NCI-H2029 treated with DMSO at 0.1 percent for 48 hours (cell line): Measurements from ENCODE around the gene FBXW2.
"Not testable (repeated sequence)": the region's sequence is repeated elsewhere in the genome, so short reads cannot be mapped to it uniquely, and the experiment has no call there.

ENCODE experiments used
- DNase-seq: peaks from one replicate; lab custom pipeline; 2025; lab: John Stamatoyannopoulos, UW

Gene FBXW2

DNA sequence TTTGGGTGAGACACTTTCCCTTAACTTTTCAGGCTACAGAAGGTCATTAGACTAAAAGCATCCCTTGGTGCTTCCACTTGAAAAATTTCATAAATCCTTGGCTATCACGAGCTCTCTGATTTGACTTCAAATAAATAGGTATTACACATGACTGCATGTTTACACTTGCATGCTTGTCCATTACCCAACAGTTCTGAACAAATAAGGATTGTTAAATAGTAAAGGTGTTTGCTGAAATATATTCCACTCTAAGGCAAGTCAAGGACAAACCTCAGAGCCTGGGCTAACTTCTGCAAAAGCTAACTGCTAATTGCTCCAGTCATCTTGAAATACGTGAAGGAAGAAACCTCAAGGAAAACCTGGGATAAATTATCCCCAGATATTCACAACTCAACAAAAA, 14.5 kb downstream of the FBXW2 start:
- DNase-seq, result no peak

DNA sequence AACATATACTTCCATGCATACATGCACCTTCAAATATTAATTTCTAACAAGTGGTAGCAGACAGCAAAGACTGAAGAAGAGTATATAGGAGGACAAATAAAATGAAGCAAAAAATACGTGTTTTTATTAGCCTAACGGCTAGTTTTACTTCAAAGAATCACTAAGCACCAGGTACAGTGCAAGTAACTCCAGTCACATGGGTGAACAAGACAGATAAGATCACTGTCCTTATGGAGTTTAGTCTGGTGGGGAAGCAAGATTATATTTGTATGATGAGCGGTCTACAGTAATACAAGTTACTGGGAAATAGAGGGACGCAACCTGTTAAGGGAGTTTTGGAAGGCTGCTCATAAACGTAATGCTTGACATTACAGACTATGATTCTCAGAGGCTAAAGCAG, 16.0 kb downstream of the FBXW2 start:
- DNase-seq, result no peak

DNA sequence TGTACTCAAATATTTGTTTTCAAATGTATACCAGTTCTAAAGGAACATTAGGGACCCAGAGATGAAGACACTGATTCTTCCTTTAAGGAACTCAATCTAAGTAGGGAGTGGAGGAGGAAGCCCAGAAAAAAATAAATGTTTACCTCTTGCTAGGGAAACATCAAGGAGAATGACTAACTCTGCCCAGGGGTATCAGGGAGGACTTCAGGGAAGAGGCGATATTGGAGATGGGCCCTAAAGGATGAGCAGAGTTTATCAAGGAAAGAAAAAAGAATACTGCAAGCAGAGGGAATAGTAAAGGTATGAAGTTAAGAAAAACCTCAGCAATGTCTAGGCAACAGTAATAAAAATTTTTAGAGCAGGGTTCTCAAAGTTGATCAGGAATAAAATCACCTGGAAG, 16.4 kb downstream of the FBXW2 start:
- DNase-seq, result no peak

DNA sequence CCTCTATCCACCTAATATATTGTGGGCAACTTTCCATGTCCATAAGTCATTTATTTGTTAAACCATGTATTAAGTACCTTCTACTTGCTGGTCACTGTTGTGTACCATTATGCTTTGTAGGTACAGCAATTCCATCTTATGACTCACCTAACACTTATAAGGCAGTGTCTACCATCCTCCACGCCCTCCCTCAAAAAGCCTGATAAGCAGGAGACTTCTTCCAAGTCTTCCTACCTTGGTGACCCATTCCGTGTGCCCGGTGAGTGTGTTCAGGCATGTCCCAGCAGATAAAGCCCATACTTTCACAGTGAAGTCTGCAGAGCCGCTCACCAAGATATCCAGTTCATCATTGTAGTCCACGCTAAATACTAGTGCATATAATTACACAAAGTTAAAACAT, 17.4 kb downstream of the FBXW2 start:
- no peak for DNase-seq

DNA sequence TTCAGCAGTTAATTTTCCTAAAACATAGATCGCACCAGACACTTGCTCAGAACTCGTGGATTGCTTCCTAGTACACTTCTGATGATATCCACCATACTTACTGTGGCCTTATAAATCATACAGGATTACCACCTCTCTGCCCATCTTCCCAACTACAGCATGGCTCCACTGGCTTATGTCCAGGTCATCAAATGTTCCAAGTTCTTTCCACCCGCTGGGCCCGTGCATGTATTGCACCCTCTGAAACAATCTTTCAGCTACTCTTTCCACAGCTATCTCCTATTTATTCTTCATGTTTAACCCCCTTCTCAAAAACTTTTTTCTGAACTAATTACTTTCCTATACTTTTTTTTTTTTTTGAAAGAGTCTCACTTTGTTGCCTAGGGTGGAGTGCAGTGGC, 18.5 kb downstream of the FBXW2 start:
- DNase-seq, result no peak

DNA sequence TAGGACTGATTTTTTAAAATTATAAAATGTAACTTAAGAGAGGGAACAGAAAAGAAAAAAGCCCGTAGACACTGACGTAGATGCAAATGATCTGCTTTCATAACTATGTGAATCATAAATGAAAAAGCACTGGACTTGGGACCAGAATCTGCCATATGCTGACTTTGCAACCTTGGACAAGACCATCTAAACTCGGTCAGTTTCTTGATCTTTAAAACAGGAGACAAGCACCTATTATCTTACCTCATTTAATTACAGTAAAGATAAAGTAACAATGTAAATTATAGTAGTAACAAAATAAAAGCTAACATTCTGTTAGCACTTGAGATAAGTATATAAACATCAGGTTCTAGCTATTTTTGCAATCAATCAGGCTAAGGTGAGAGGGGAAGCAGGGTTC, 20.0 kb downstream of the FBXW2 start:
- no peak for DNase-seq

DNA sequence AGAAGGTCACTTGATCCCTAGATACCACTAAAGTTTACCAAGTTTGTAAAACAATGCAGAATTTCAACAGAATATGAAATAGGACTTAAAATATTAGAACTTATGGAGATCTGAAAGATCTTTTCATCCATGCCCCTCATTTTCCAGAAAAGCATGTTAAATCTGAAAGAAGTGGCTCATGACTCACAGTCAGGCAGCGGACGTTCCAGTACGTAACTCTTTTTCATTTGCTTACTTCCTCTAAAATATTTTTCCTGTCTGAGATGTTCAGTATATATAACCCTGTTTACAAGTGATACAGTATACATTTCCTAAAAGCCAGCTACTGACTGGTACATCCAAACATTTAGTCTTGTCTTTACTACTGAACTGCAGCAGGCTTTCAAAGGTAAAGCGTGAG, 22.3 kb downstream of the FBXW2 start:
- no peak for DNase-seq

DNA sequence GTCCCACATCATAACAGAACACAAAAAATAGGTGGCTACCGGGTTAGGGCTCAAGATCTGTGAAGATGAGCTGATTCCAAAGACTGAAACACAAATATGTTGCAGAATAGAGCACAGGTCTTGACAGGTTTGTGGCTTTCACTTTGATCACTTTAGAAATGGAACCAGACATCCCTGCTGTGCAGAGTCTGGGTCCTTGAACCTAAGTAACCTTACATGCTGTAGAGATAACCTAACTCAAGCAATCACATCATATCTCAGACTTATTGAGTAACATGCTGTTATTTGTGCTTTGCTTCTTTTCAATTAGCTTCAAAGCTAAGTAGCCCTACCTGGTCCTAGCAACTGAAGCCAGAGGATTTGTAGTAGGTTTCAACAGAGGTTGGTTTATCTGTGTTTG, 24.3 kb downstream of the FBXW2 start:
- no peak for DNase-seq

DNA sequence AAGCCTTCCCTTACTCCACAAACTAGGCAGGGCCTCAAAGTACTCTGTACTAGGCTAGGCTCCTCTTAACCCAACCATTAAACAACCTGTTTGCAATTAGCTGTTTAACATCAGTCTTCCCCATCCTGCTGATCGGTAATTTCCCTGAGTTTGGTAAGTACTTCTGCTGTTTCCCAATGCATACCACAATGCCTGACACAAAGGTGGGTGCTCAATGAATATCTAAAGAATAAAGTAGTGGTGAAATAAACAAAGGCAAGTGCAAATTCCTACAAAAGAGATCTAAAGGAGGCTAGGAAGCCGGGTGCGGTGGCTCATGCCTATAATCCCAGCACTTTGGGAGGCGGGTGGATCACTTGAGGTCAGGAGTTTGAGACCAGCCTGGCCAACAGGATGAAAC, 25.0 kb downstream of the FBXW2 start:
- DNase-seq, result no peak

DNA sequence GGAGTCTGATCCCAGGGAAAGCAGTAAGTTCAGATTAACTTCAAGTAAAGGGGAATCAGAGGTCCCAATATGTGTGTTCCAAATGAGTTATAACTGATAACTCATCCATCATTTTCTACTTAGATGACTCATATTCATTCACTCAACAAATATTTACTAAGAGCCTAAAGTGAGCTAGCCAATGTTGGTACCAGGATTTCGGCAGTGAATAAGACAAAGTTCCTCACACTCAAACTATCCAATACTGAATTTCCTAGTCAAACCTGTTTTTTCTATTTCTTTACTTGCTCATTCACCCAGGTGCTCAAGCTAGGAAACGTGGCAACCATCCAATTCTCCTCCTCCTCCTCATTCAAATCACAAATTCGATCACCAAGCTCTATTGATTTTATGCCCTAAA, 25.8 kb downstream of the FBXW2 start:
- no peak for DNase-seq

DNA sequence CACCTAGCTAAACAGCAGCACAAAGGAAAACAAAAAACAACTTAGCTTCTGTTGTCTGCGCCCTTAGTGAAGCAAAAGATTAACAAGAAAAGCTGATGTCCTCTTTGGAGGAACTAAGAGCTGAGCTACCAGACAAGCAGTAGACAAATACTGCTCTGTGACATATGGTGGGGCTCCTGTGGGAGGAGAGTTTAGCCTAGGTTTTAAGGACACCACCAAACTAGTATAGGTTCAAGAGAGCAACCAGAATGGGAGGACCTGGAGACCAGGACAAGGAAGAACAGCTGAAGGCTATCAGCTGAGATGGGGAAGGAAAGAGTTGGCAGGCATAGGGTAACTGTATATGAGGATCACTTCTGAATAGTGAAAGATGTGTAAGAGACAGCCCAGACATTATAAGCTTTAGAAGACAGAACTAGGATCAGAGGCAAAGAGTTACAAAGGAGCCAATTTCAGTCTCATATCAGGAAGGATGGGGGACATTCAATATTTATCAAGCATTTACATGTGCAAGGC, 27.2 kb downstream of the FBXW2 start:
- DNase-seq, result no peak

DNA sequence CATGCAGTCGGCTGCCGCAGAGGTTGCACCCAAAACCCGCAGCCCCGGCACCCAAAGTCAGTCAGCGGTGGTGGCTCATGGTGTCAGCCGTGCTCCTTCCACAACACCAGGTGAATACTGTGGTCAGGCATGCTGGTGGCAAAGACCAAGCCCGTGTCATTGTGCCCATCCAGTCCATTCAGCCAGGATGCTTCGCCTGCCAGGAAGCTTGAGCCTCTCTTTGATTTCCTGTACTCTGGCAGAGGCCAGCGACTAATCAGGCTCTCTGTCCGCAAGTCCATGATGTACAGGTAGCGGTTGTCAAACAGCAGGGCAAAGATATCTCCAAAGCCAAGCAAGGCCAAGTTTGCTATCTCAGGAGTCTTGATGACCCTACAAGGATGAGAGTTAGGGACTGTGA, 28.7 kb downstream of the FBXW2 start:
- DNase-seq, result no peak

DNA sequence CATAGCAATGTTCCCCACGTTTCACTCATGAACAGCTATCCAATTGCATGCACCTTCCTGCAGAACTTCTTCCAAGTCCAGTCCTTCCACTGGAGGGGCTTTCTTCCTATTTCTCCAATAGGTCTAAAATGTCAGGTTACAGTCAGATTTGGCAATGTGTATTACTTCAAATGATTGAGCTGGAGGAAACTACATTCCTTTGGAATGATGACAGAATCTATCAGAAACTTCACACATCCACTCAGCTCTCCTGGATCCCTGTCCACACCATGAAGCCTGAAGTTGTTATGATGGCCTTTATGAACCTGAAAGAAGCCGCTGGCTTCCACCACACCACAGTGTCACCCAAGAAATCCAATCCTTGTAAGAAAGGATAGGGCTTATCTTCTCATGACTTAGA, 32.2 kb downstream of the FBXW2 start:
- DNase-seq, result no peak

DNA sequence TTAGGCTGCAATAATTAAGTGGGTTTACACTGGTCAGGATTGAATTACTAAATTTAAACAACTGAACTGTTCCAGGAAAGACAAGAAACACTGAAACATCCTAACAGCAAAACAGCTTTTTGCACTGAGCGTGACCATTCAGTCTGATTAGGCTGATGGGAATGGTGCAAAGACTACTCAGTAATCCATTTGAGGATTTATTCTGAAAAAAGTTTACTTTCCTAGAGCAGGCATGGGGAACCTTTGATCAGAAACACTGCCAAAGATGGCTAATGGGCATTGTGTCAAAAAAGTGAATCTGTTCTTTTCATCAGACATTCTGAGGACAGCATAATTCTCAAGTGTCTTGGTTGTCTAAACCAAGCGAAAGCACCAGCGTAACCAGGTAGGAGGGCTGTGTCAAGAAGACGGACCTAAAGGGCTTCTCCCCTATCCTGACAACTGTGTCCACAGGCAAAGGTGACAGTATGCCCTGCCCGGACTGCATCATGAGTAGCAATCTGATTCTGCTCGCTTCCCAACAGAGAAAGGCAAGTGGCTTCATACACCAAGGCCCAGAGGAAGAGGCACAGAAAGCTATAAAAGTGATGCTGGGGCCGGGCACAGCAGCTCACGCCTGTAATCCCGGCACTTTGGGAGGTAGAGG, 33.3 kb downstream of the FBXW2 start:
- DNase-seq, result no peak

DNA sequence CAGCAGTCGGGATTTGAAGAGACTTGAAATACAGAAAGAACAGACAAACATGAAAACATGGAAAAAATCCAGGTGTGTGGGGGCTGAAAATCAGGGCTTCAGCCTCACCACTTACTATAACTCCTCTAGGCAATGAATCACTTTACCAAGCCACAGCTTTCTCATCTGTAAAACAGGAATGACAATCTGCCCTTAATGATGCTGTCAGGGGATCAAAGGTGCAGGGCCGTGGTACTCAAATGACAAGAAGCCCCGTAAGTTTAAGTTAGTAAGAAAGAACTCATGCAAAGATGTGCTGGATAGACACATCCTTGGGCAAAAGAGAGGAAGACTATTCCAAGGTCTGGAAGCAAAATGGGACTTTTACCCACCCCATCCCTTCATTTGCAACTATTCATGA, 34.7 kb downstream of the FBXW2 start:
- no peak for DNase-seq

DNA sequence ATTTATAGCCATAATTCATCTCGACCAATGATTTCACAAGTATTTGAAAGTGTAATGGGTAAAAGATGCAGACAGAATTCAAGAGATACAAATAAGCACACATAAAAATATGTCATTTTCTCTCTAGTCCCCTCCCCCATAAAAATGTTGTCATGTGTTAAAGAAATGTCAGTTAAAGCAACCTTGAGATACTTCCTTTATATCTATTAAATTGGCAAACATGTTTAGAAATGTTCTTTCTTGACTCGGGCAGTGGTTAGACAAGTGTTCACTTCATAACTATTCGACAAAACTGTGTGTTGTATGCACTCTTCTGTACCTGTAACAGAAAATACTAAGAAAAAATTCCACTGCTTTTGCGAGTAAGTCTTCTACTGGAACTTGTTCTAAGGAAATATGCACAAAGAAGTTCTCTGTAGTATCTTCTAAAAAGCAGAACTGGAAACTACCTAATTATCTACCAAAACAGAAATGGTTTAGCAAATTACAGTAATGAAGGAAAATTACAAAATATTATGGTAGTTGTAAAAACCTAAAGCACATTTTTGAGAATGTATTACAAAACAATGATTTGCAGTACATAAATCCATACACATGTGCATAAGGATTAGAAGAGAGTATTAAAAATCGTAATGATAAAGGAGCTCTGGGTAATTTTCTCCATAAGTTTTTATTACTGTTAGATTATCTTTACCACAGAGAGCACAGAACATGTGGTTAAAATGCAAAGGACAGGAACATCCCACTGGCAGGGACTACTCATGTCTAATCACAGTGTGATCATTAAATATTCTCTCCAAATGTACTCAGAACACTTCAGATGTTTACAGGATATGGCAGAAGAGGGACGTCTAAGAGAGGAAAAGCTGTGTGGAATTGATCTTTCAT, 35.9 kb downstream of the FBXW2 start:
- DNase-seq, result no peak

DNA sequence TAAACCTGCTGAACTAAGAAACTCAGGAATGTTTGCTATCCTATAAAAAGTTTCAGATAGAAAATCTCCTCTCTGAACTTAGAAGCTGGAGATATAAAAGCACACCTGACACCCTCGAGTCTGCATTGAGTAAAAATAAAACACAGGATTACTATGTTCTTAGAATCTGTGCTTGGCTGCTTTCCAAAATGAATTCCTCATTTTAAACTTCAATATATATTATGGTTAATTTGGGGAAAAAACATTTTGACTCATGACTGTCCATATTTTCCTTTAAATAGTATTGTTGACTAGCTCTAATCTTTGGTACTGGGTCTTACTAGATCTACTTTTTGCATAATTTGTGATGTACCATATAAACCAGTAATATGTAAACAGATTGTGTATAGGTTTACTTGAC, 36.7 kb downstream of the FBXW2 start:
- no peak for DNase-seq

DNA sequence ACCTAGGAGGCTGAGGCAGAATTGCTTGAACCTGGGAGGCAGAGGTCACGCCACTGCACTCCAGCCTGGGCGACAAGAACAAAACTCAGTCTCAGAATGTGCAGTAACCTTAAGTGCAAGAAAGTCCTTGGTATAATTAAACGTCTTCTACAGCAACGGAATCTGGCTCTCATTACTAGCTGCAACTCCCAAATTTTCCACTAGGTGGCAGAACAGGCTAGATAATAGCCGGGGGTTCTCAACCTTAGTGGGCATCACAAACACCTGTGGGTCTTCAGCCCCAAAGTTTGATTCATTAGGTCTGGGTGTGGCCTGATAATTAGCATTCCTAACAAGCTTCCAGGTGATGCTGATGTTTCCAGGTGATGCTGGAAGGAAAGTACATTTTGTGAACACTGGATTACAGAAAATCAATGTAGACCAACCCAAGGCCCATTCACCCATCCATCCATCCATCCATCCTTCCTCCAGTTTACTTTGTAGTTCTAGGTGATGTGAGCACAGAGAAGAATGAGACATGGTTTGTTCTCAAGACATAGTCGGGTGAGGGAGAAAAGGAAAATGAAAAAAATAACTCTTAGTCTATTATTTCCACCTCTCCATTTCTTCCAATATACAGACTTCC, 37.3 kb downstream of the FBXW2 start:
- peak; percentile 29 for DNase-seq

DNA sequence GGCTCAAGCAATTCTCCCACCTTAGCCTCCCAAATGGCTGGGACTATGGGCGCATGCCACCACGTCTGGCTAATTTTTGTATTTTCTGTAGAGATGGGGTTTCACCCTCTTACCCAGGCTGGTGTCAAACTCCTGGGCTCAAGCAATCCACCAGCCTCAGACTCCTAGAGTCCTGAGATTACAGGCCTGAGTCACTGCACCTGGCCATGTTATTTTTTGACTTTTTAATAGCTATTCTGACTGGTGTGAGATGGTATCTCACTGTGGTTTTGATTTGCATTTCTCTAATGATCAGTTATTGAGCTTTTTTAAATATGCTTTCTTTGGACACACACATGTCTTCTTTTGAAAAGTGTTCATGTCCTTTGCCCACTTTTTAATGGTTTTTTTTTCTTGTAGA, 38.2 kb downstream of the FBXW2 start:
- no peak for DNase-seq

DNA sequence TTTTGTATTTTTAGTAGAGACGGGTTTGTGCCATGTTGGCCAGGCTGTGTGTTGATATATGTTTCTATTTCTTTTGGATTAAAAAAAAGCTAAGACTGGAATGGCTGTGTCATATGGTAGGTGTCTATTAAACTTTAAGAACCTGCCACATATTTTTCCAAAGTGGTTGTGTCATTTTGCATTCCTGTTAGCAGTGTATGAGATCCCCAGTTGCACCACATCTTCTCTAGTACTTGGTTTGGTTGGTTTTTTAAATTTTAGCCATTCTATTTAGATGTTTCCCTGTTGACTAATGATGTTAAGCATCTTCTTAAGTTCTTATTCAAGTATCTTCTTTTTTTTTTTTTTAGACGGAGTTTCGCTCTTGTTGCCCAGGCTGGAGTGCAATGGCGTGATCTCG, 42.8 kb downstream of the FBXW2 start:
- DNase-seq, result no peak

DNA sequence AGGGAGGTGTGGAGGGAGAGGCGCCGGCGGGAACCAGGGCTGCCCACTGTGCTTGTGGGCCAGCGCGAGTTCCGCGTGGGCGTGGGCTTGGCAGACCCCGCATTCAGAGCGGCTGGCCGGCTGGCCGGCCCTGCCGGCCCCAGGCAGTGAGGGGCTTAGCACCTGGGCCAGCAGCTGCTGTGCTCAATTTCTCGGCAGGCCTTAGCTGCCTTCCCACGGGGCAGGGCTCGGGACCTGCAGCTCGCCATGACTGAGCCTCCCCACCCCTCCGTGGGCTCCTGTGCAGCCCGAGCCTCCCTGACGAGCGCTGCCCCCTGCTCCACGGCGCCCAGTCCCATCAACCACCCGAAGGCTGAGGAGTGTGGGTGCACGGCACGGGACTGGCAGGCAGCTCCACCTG, 46.9 kb downstream of the FBXW2 start:
- DNase-seq, result not testable (repeated sequence)

DNA sequence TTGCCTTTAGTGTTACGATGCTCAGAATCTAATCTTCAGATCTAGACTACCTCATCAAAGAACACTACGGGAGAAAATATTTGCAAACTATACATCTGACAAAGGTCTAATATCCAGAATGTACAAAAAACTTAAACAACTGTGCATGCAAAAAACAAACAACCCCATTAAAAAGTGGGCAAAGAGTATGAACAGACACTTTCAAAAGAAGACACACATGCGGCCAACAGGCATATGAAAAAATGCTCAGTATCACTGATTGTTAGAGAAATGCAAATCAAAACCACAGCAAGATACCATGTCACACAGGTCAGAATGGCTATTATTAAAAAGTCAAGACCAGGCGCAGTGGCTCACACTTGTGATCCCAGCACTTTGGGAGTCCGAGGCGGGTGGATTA, 47.9 kb downstream of the FBXW2 start:
- no peak for DNase-seq

DNA sequence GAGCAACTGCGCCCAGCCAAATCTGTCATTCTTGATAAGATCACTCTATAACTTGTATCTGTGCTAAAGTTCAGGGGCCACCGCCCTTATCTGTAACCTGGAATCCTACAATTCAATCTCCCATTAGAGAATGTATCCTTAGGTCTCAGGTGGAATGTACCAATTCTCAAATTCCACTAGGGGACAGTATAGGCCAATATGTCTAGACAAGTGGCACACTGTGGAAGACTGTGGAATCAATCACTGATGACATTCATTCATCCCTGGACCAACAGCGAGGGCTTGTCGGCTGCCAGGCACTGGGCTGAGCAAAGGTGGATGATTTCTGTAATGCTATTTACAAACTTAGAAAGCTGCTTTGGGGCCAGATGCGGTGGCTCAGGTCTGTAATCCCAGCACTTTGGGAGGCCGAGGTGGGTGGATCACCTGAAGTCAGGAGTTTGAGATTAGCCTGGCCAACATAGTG, 50.2 kb downstream of the FBXW2 start:
- DNase-seq, result no peak
